LNCAP (cell line): Measurements from ENCODE around the gene VDR.

Experiments used
- CTCF ChIP-seq: fragments of 450-650 bp; IDR thresholded peaks from 2 replicates; pipeline ENCODE4 v1.5.1; 2017; ENCODE audit warnings: mild to moderate bottlenecking

Gene VDR

GRCh38 chr12:47814539-47815170, 90.1 kb downstream of the VDR start:
- no peak for TF ChIP-seq CTCF

GRCh38 chr12:47813511-47814196, 91.1 kb downstream of the VDR start:
- no peak for TF ChIP-seq CTCF

GRCh38 chr12:47812797-47813510, 91.8 kb downstream of the VDR start:
- no peak for TF ChIP-seq CTCF

- no peak for TF ChIP-seq CTCF
These were observed 93.0 kb downstream of the VDR start for GRCh38 chr12:47811581-47812484.

- TF ChIP-seq CTCF: no peak
These were observed 93.8 kb downstream of the VDR start for GRCh38 chr12:47811072-47811396.

GRCh38 chr12:47808574-47809365, 96.0 kb downstream of the VDR start:
- TF ChIP-seq CTCF: no peak
